ENCODE results near the gene KIRREL3. TPM values are rescaled to one million over a fixed set of nuclear protein-coding genes. Genes with fewer than 3 reads are reported as not detected.

KIRREL3 gene
- total and polyA plus RNA-seq, 2 of the 8 experiments (the other 6 are each of a cell fraction or from before 2014, with no cell fraction given), result 0.29 to 0.32 TPM

GRCh38 chr11:127050186-127050585 is 49.6 kb upstream of the KIRREL3 start:
- H4K20me1 ChIP-seq (replicated peaks in 1 of 2; ENCODE audit: control insufficient read depth in 1 of 2, insufficient read depth in 2 of 2, low read length in 2 of 2), result no peaks in the 10 kb centered on the region
- no peak overlapping the region for H4K8ac ChIP-seq (ENCODE audit: extremely low read depth, insufficient read depth, low read length)
- peaks cover 0 to 6% (median 3%) of the 10 kb centered on the region in 4 experiments; a peak in 4 of 7 replicates for H3K4me1 ChIP-seq (replicated peaks in 1 of 4; ENCODE audit: control insufficient read depth in 3 of 4, insufficient read depth in 4 of 4, low read length in 3 of 4)
- no peaks in the 10 kb centered on the region for H3K23me2 ChIP-seq (ENCODE audit: low read depth, low read length)
- ChIA-PET CTCF (ENCODE audit: partially characterized antibody) (interaction anchor here (0.5 to 1.6 kb wide), 4 partner anchors 13 to 169 kb away, joined by 3 to 4 read pairs (median 3); no protein-coding TSS in a partner anchor), POLR2A (ENCODE audit: partially characterized antibody) (no interaction called here)
- no peak for TF ChIP-seq TAF7 (optimal IDR thresholded peaks at IDR 0.05; ENCODE audit: borderline replicate concordance, low read depth, low read length)
- no peak for TF ChIP-seq GTF2F1 (IDR thresholded peaks at IDR 0.05; ENCODE audit: borderline replicate concordance, low read depth, low read length)
- no peak for TF ChIP-seq BACH1 (IDR thresholded peaks at IDR 0.05; ENCODE audit: low read length)
- TF ChIP-seq CREB1 (IDR thresholded peaks at IDR 0.05), result no peak
- TF ChIP-seq HDAC6 (IDR thresholded peaks at IDR 0.05; ENCODE audit: low read depth, low read length), result no peak
- TF ChIP-seq EP300 (IDR thresholded peaks at IDR 0.05; ENCODE audit: borderline replicate concordance in 1 of 2, low read depth in 2 of 2, low read length in 2 of 2), result no peak
- TF ChIP-seq JUN (IDR thresholded peaks at IDR 0.05; ENCODE audit: low read depth, low read length), result no peak
- TF ChIP-seq SP1 (IDR thresholded peaks at IDR 0.05; ENCODE audit: low read depth, low read length), result no peak
- TF ChIP-seq CBX5 (IDR thresholded peaks at IDR 0.05; ENCODE audit: low read depth, low read length), result no peak
- no peak for TF ChIP-seq CHD2 (IDR thresholded peaks at IDR 0.05; ENCODE audit: low read length)
- no peak for TF ChIP-seq TCF12 (IDR thresholded peaks at IDR 0.05; ENCODE audit: low read depth, low read length)
- TF ChIP-seq SRF (IDR thresholded peaks at IDR 0.05; ENCODE audit: low read depth, low read length), result no peak
- TF ChIP-seq BCL11A (IDR thresholded peaks at IDR 0.05; ENCODE audit: low read depth in 2 of 2, low read length in 2 of 2), result no peak
- no peak for TF ChIP-seq KDM5A (IDR thresholded peaks at IDR 0.05; ENCODE audit: low read length)
- no peaks in the 10 kb centered on the region for H3K79me2 ChIP-seq (ENCODE audit: control insufficient read depth in 1 of 2, insufficient read depth in 2 of 2, low read length in 2 of 2)
- H3K27me3 ChIP-seq (replicated peaks in 1 of 4; ENCODE audit: control insufficient read depth in 3 of 4, extremely low read depth in 1 of 4, insufficient read depth in 3 of 4, low read length in 3 of 4), result no peaks in the 10 kb centered on the region
- H2BK15ac ChIP-seq (ENCODE audit: low read length), result no peak overlapping the region
- H3K23ac ChIP-seq (ENCODE audit: insufficient read length), result no peak overlapping the region
- FAIRE-seq (no peak), DNase-seq (ENCODE audit: low read depth in 1 of 2, low spot score in 2 of 2) (no peak)
- H2BK20ac ChIP-seq (ENCODE audit: low read length), result no peak overlapping the region
- H2BK5ac ChIP-seq (ENCODE audit: low read depth, low read length), result no peak overlapping the region
- H3K9ac ChIP-seq (replicated peaks in 1 of 4; ENCODE audit: extremely low read depth in 1 of 4, low read depth in 3 of 4, low read length in 3 of 4), result no peak overlapping the region
- H2AFZ ChIP-seq (ENCODE audit: low read length), result no peak overlapping the region
- no peak overlapping the region for H4K5ac ChIP-seq (ENCODE audit: insufficient read length, low read depth, low read length)
- no peak overlapping the region for H3K4ac ChIP-seq (replicated peaks; ENCODE audit: insufficient read length, low read depth, low read length)
- WGBS, 2 experiments (ENCODE audit: extremely low coverage in 1 of 2, insufficient coverage in 1 of 2, insufficient read length in 1 of 2, insufficient replicate concordance in 2 of 2, low coverage in 1 of 2, low lambda C conversion rate in 2 of 2, missing lambda C conversion rate in 1 of 2), result 81% methylated on average over 1 of the region's 1 CpG; no CpG with 5 or more reads in 1 of the 2 experiments
- H2AK5ac ChIP-seq (ENCODE audit: low read depth, low read length), result no peak overlapping the region
- H2BK120ac ChIP-seq (replicated peaks; ENCODE audit: low read depth, low read length), result no peak overlapping the region
- H3K27ac ChIP-seq (ENCODE audit: low read depth, low read length), result no peak overlapping the region
- H3K9me3 ChIP-seq (ENCODE audit: insufficient read depth in 2 of 2, low read depth in 1 of 2, low read length in 1 of 2), result no peaks in the 10 kb centered on the region
- no peaks in the 10 kb centered on the region for H3K36me3 ChIP-seq (ENCODE audit: control insufficient read depth in 2 of 4, insufficient read depth in 4 of 4, low read length in 3 of 4)
- H3K56ac ChIP-seq (replicated peaks; ENCODE audit: insufficient read length, low read depth, low read length), result no peak overlapping the region
- H2BK12ac ChIP-seq (ENCODE audit: low read depth, low read length), result no peak overlapping the region
- H3K14ac ChIP-seq (ENCODE audit: insufficient read length), result no peak overlapping the region
- H3K4me2 ChIP-seq (ENCODE audit: insufficient read depth in 1 of 2, low read depth in 2 of 2, low read length in 2 of 2), result no peak overlapping the region
- H3K4me3 ChIP-seq (ENCODE audit: extremely low read depth in 1 of 4, insufficient read depth in 2 of 4, low read depth in 3 of 4, low read length in 4 of 4), result no peak overlapping the region
- H3K79me1 ChIP-seq (ENCODE audit: low read depth, low read length), result no peaks in the 10 kb centered on the region
- no peak overlapping the region for H4K91ac ChIP-seq (replicated peaks; ENCODE audit: insufficient read length, low read length)
- H3K18ac ChIP-seq (ENCODE audit: extremely low read depth, low read length), result no peak overlapping the region

Data from H1 (cell line).